Heart left ventricle (tissue), 16 donors: ENCODE data around the gene NAA20. TPM values are rescaled to one million over a fixed set of nuclear protein-coding genes. Genes with fewer than 3 reads are reported as not detected.

Experiments
- ATAC-seq, 4 donors: fragments of 200-7000 bp; cut with Tn5 transposase; one replicate each; pipeline ENCODE4 v1.9.1; 2020 to 2022; ENCODE audit warnings: moderate library complexity in 4 of 4, mild to moderate bottlenecking in 3 of 4, moderate number of reproducible peaks in 1 of 4
- DNase-seq, 5 donors: peaks; one replicate each; pipeline ENCODE4 v3.0.0-alpha.2; 2020
- H3K27ac ChIP-seq, 12 donors: fragments of 200-600 bp; sonication (generic) in 4 of 12; one replicate each; pipeline versions ENCODE4 v1.5.0 to v1.8.0; 2016 to 2022; ENCODE audit warnings: mild to moderate bottlenecking in 2 of 12
- H3K27me3 ChIP-seq, 9 donors: fragments of 200-600 bp; sonication (generic) in 2 of 9; one replicate each; pipeline versions ENCODE4 v1.5.1 to v1.8.0; 2016 to 2022; ENCODE audit warnings: mild to moderate bottlenecking in 3 of 9
- H3K36me3 ChIP-seq, 9 donors: fragments of 200-600 bp; sonication (generic) in 2 of 9; one replicate each; pipeline versions ENCODE4 v1.5.0 to v1.8.0; 2018 to 2022; ENCODE audit warnings: mild to moderate bottlenecking in 2 of 9
- H3K4me1 ChIP-seq, 12 donors: fragments of 200-600 bp; sonication (generic) in 4 of 12; one replicate each; pipeline versions ENCODE4 v1.5.0 to v1.8.0; 2016 to 2022; ENCODE audit warnings: mild to moderate bottlenecking in 3 of 12
- H3K4me3 ChIP-seq, 12 donors: fragments of 200-600 bp; sonication (generic) in 4 of 12; one replicate each; pipeline versions ENCODE4 v1.5.0 to v1.8.0; 2017 to 2022; ENCODE audit warnings: mild to moderate bottlenecking in 9 of 12, moderate library complexity in 4 of 12
- H3K9me3 ChIP-seq, 12 donors: fragments of 200-600 bp; sonication (generic) in 4 of 12; one replicate each; pipeline versions ENCODE4 v1.5.0 to v1.8.0; 2016 to 2022; ENCODE audit warnings: mild to moderate bottlenecking in 1 of 12
- CTCF ChIP-seq, 12 donors: fragments of 200-600 bp; sonication (generic) in 4 of 12; IDR thresholded peaks; one replicate each; pipeline versions ENCODE4 v1.5.0 to v1.8.0; 2018 to 2022; ENCODE audit warnings: antibody characterized with exemption in 12 of 12, mild to moderate bottlenecking in 5 of 12
- POLR2A ChIP-seq, 2 donors: fragments of 450-650 bp; IDR thresholded peaks; one replicate each; pipeline ENCODE4 v1.6.1; 2017; ENCODE audit warnings: antibody characterized with exemption in 2 of 2, mild to moderate bottlenecking in 2 of 2, moderate library complexity in 2 of 2
- WGBS, 4 donors: extraction: QIAGEN DNeasy Blood & Tissue Kit in 2 of 4; methylation state at CpG; one replicate each; pipeline versions ENCODE4 v1.1.5 to v1.1.7; 2013 to 2018; 5-methylcytosine and 5-hydroxymethylcytosine counted together
- intact Hi-C, 10 donors: fragments of 100-400 bp; cut with DNase I; formaldehyde crosslinking; loops; one replicate each; pipeline versions ENCODE4 v1.11.1 to v1.14.2; 2022
- polyA plus RNA-seq, 2 donors: library from polyadenylated mRNA; stranded (reverse); fragments of 200-250 nt; gene quantifications; one replicate each; pipeline ENCODE4 v1.2.3, GENCODE V29; 2013
- total RNA-seq, 9 donors: library from RNA; depleted of rRNA in 2 of 9; stranded (reverse); fragments of >200 nt in 2 of 9; fragmentation: NEBNext Ultra II Directional in 3 of 9; extraction: Animal tissue kit (Norgen Biotek cat#: 25700) in 3 of 9; gene quantifications; one replicate each; pipeline versions ENCODE4 v1.1.0 to v1.2.4, GENCODE V29; 2016 to 2023
- donor health status: ischemic (EF 13 %, LVEDD 7.1; RV severe dilation, severe dysfunction).
- donor health status: healthy with polysubstance abuse.
- donor health status: DM: no; HTN: yes; CAD: no.
- donor health status: DM: no; HTN: no; CAD: no.
- donor health status: ischemic (EF 25% LVEDD 6.9; RV normal size, moderate dysfunction).
- donor health status: ischemic (EF 25% LVEDD 5.7; RV mildly dilated, moderate dysfunction).
- donor health status: healthy.
- donor health status: DM: yes; HTN: yes; CAD: no.
- donor health status: ischemic (EF 35%, LVEDD 5.7; RV mildly dilated, moderate dysfunction).
- donor health status: nonischemic (EF 11% LVEDD 7.7; RV severe dilation, severe dysfunction).
- donor health status: DM: yes; HTN: yes; CAD: no.
- donor health status: PGD.
- donor health status: ischemic (EF 29% LVEDD 5.4; RV normal size, mild dysfunction).
- donor health status: nonischemic (EF 23%, LVEDD 6.1; RV moderate dilation, normal function).

The NAA20 gene
- total and polyA plus RNA-seq, 11 donors, result 36.0 to 130 (median 59.7) TPM

GRCh38 chr20:20038586-20038985 is 21.4 kb downstream of the NAA20 start:
- no peak for ATAC-seq
- intact Hi-C loops, result no loop called here
- TF ChIP-seq CTCF (IDR thresholded peaks at IDR 0.05), result no peak
- no peak for TF ChIP-seq POLR2A (IDR thresholded peaks at IDR 0.05)

GRCh38 chr20:20039752-20040387 is 22.7 kb downstream of the NAA20 start:
- no peak for DNase-seq
- Histone ChIP-seq H3K9me3 (no peaks in the 10 kb centered on the region), H3K27ac (no peak overlapping the region), H3K27me3 (no peaks in the 10 kb centered on the region), H3K36me3 (peaks cover 0 to 100% (median 100%) of the 10 kb centered on the region in 9 donors), H3K4me1 (no peaks in the 10 kb centered on the region), H3K4me3 (no peak overlapping the region)
- intact Hi-C loops, result no loop called here
- no peak for TF ChIP-seq POLR2A (IDR thresholded peaks at IDR 0.05)
- no peak for TF ChIP-seq CTCF (IDR thresholded peaks at IDR 0.05)
- no peak for ATAC-seq
- WGBS, 4 donors, result 94 to 97% (median 96%) methylated on average over 6 of the region's 6 CpGs

More at GRCh38 chr20:20038586-20038985, 21.4 kb downstream of the NAA20 start:
- no peak overlapping the region for H3K27ac ChIP-seq
- H3K4me1 ChIP-seq, result no peaks in the 10 kb centered on the region
- H3K4me3 ChIP-seq, result no peak overlapping the region
- no peaks in the 10 kb centered on the region for H3K27me3 ChIP-seq
- H3K36me3 ChIP-seq, result peaks cover 0 to 100% (median 99%) of the 10 kb centered on the region in 9 donors
- DNase-seq, result no peak
- WGBS, 4 donors, result 92 to 97% (median 94%) methylated on average over 6 of the region's 6 CpGs
- no peaks in the 10 kb centered on the region for H3K9me3 ChIP-seq

GRCh38 chr20:20051767-20052073 is 34.6 kb downstream of the NAA20 start:
- ATAC-seq, result peak in 1 of 4 donors; percentile 5
- peaks cover 0 to 39% (median 39%) of the 10 kb centered on the region in 9 donors for H3K36me3 ChIP-seq
- no peaks in the 10 kb centered on the region for H3K9me3 ChIP-seq
- no peak for TF ChIP-seq CTCF (IDR thresholded peaks at IDR 0.05)
- TF ChIP-seq POLR2A (IDR thresholded peaks at IDR 0.05), result no peak
- 2 to 5% (median 3%) methylated on average over 11 to 13 of the region's 13 CpGs for WGBS, 4 donors
- peaks cover 0 to 20% (median 12%) of the 10 kb centered on the region in 12 donors for H3K4me1 ChIP-seq
- H3K4me3 ChIP-seq, result peak overlapping the region; percentile 67 to 99 (median 88)
- intact Hi-C loops, result loop anchor here in 4 of 10 donors (2.0 to 5.0 kb wide), 2 partner anchors 34 to 357 kb away; partner anchors contain the start of gene NAA20 (in 3 of the 4)
- H3K27me3 ChIP-seq, result no peaks in the 10 kb centered on the region
- peak overlapping the region in 10 of 12 donors; percentile 73 to 83 (median 80) for H3K27ac ChIP-seq
- DNase-seq, result no peak

GRCh38 chr20:20052074-20052970 is 35.2 kb downstream of the NAA20 start, which contains the start of the genes CFAP61 and CRNKL1:
Gene CFAP61, plus strand, starts transcription at chr20:20052532. Its CDS starts 4,122 bp downstream, at chr20:20056654.
Gene CRNKL1, minus strand, starts transcription at chr20:20052466. Its CDS starts 124 bp downstream, at chr20:20052342.
- Histone ChIP-seq H3K36me3 (peaks cover 0 to 33% (median 32%) of the 10 kb centered on the region in 9 donors), H3K27ac (peak within 1 kb of the TSS; percentile 54 to 83 (median 79)), H3K4me3 (peak within 1 kb of the TSS; percentile 67 to 99 (median 88)), H3K4me1 (peaks cover 0 to 20% (median 12%) of the 10 kb centered on the region in 12 donors), H3K9me3 (no peaks in the 10 kb centered on the region), H3K27me3 (no peaks in the 10 kb centered on the region)
- ATAC-seq, result peak; percentile 95 to 99 (median 98)
- DNase-seq, result peak; percentile 96 to 98 (median 97)
- WGBS, 4 donors, result 0% methylated on average over 40 to 67 of the region's 67 CpGs
- peak in 1 of 12 donors; percentile 6 for TF ChIP-seq CTCF (IDR thresholded peaks at IDR 0.05)
- TF ChIP-seq POLR2A (IDR thresholded peaks at IDR 0.05), result peak in 1 of 2 donors; percentile 20
- intact Hi-C loops, result loop anchor here in 4 of 10 donors (2.0 to 5.0 kb wide), 2 partner anchors 35 to 358 kb away; partner anchors contain the start of gene NAA20 (in 3 of the 4)
